Stimulated activated CD8-positive, alpha-beta memory T cell treated with anti-CD3 and anti-CD28 coated beads, Interleukin-12 subunit alpha, Interleukin-12 subunit beta, amount 100 ng/mL, for 1 hour (primary cell): ENCODE measurements around the gene MCF2L2.
"Not testable (repeated sequence)": the region's sequence is repeated elsewhere in the genome, so short reads cannot be mapped to it uniquely, and the experiment has no call there.

Experiments
- DNase-seq: peaks from one replicate; pipeline ENCODE4 v3.0.0-alpha.2; 2020; ENCODE audit warnings: low read depth

The MCF2L2 gene

GRCh38 chr3:183230251-183230650 lies 198.2 kb downstream of the MCF2L2 start:
- not testable (repeated sequence) for DNase-seq

GRCh38 chr3:183229178-183229577 lies 199.2 kb downstream of the MCF2L2 start:
- no peak for DNase-seq

GRCh38 chr3:183227586-183227985 lies 200.8 kb downstream of the MCF2L2 start:
- DNase-seq: no peak

- DNase-seq: no peak
These were observed 202.0 kb downstream of the MCF2L2 start for GRCh38 chr3:183226333-183226890.

GRCh38 chr3:183224180-183224970 lies 204.0 kb downstream of the MCF2L2 start:
- DNase-seq: no peak

- DNase-seq: no peak
These were observed 205.7 kb downstream of the MCF2L2 start for GRCh38 chr3:183222631-183223235.

GRCh38 chr3:183220828-183221227 lies 207.6 kb downstream of the MCF2L2 start:
- DNase-seq: no peak

GRCh38 chr3:183218826-183219225 lies 209.6 kb downstream of the MCF2L2 start:
- DNase-seq: no peak

GRCh38 chr3:183217548-183218332 lies 210.7 kb downstream of the MCF2L2 start:
- no peak for DNase-seq

GRCh38 chr3:183215591-183216202 lies 212.7 kb downstream of the MCF2L2 start:
- no peak for DNase-seq

- DNase-seq: no peak
These were observed 214.2 kb downstream of the MCF2L2 start for GRCh38 chr3:183214277-183214612.

- DNase-seq: no peak
These were observed 214.8 kb downstream of the MCF2L2 start for GRCh38 chr3:183213415-183214276.

GRCh38 chr3:183212565-183212964 lies 215.9 kb downstream of the MCF2L2 start:
- no peak for DNase-seq

GRCh38 chr3:183212096-183212495 lies 216.3 kb downstream of the MCF2L2 start:
- no peak for DNase-seq

- DNase-seq: no peak
These were observed 217.1 kb downstream of the MCF2L2 start for GRCh38 chr3:183211352-183211751.

GRCh38 chr3:183210862-183211341 lies 217.5 kb downstream of the MCF2L2 start:
- DNase-seq: no peak

- DNase-seq: no peak
These were observed 218.1 kb downstream of the MCF2L2 start for GRCh38 chr3:183210341-183210740.

- DNase-seq: no peak
These were observed 219.6 kb downstream of the MCF2L2 start for GRCh38 chr3:183208800-183209199.

GRCh38 chr3:183208260-183208659 lies 220.2 kb downstream of the MCF2L2 start:
- no peak for DNase-seq

GRCh38 chr3:183203670-183204069 lies 224.7 kb downstream of the MCF2L2 start:
- DNase-seq: no peak
